Measurements from ENCODE around the gene BHLHA15.

DNA sequence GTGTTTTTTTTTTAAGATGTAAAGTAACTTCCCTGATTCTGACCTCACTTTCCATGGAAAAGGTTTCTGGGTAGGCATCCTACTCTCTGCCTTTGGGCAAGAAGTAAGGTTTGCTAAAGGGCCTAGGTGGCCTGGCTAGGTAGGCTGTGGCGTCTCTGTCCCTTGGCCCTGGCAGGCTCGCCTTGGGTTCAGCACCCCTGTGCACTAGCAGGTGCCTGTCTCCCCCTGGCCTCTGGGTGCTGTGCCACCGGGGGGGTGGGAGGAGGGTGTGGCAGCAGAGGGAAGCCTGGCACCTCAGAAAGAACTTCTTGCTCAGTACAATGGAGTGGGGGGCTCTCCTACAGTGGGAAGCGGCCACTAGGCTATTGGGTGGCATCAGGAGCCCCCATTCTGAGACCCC, 26.8 kb downstream of the BHLHA15 start:
- TF ChIP-seq ZNF350 (tag by site-specific recombination; IDR thresholded peaks at IDR 0.05): no peak
- TF ChIP-seq, protein P1, sequence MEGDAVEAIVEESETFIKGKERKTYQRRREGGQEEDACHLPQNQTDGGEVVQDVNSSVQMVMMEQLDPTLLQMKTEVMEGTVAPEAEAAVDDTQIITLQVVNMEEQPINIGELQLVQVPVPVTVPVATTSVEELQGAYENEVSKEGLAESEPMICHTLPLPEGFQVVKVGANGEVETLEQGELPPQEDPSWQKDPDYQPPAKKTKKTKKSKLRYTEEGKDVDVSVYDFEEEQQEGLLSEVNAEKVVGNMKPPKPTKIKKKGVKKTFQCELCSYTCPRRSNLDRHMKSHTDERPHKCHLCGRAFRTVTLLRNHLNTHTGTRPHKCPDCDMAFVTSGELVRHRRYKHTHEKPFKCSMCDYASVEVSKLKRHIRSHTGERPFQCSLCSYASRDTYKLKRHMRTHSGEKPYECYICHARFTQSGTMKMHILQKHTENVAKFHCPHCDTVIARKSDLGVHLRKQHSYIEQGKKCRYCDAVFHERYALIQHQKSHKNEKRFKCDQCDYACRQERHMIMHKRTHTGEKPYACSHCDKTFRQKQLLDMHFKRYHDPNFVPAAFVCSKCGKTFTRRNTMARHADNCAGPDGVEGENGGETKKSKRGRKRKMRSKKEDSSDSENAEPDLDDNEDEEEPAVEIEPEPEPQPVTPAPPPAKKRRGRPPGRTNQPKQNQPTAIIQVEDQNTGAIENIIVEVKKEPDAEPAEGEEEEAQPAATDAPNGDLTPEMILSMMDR (tag by site-specific recombination; IDR thresholded peaks at IDR 0.05): no peak
- TF ChIP-seq RBAK (tag by site-specific recombination; IDR thresholded peaks at IDR 0.05): no peak
- TF ChIP-seq GLI2 (tag by site-specific recombination; IDR thresholded peaks at IDR 0.05; ENCODE audit: borderline replicate concordance, low read depth): no peak
- no peak for TF ChIP-seq ZNF274 (IDR thresholded peaks at IDR 0.05; ENCODE audit: low read length)
- TF ChIP-seq ZNF274 (tag by site-specific recombination; IDR thresholded peaks at IDR 0.05; ENCODE audit: borderline replicate concordance): no peak
- TF ChIP-seq TSHZ1 (tag by site-specific recombination; IDR thresholded peaks at IDR 0.05; ENCODE audit: borderline replicate concordance): no peak
- no peak for TF ChIP-seq ZSCAN16 (tag by site-specific recombination; IDR thresholded peaks at IDR 0.05)
- TF ChIP-seq ZNF513 (tag by site-specific recombination; IDR thresholded peaks at IDR 0.05): no peak
- no peak for TF ChIP-seq ZNF341 (tag by site-specific recombination; IDR thresholded peaks at IDR 0.05; ENCODE audit: low read depth)

Data from HEK293 (cell line).